ENCODE measurements around the gene RNF167.

The RNF167 gene

DNA sequence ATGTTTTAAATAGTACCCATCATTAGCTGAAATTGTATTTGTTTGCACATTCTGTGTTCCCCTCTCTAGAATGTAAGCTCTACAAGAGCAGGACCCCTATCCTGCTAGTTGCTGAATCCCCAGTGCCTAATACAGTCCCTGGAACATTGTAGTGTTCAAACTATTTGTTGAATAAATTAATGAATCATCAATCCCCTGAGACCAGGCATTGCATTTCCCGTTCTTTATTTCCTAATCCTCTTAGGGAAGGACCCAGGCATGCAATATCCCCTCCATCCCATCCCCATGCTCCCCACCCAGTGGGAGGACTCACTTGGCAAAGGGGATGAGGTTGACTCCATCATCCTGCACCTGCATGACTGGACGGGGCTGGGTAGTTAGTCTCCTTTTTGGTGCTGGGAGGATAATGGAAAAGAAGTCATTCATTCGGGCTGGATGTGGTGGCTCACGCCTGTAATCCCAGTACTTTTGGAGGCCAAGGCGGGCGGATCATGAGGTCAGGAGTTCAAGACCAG lies 54.1 kb downstream of the RNF167 start:
- H3K36me3 Mint-ChIP-seq (ENCODE audit: insufficient read depth) = peaks cover 8% of the 10 kb centered on the region
- ATAC-seq (replicated peaks; ENCODE audit: extremely low read depth, poor library complexity, severe bottlenecking) = no peak
- H3K4me1 Mint-ChIP-seq = peaks cover 30% of the 10 kb centered on the region
- H3K9me3 Mint-ChIP-seq = no peaks in the 10 kb centered on the region
- no peak for DNase-seq (ENCODE audit: low spot score in 2 of 2)
- H3K27me3 Mint-ChIP-seq = no peaks in the 10 kb centered on the region
- no peak overlapping the region for H3K27ac Mint-ChIP-seq (ENCODE audit: low read depth)
- H3K4me3 Mint-ChIP-seq = no peak overlapping the region
